ENCODE data around the gene SORCS2.

SORCS2 gene

GRCh38 chr4:7428261-7429068 is 236.1 kb downstream of the SORCS2 start:
- Histone ChIP-seq H3K4me1 (ENCODE audit: control insufficient read depth, insufficient read depth, low read length) (no peaks in the 10 kb centered on the region), H3K9me3 (ENCODE audit: control insufficient read depth in 2 of 2, low read length in 2 of 2) (no peaks in the 10 kb centered on the region), H3K27ac (ENCODE audit: low read length) (no peak overlapping the region), H3K4me3 (ENCODE audit: low read length in 2 of 2) (no peak overlapping the region), H3K9ac (ENCODE audit: low read length in 2 of 2) (no peak overlapping the region), H3K27me3 (ENCODE audit: control insufficient read depth in 1 of 2, insufficient read depth in 2 of 2, low read length in 2 of 2) (no peaks in the 10 kb centered on the region), H3K36me3 (ENCODE audit: control insufficient read depth in 2 of 2, insufficient read depth in 2 of 2, low read length in 2 of 2) (no peaks in the 10 kb centered on the region)

- Histone ChIP-seq H3K9me3 (ENCODE audit: control insufficient read depth in 2 of 2, low read length in 2 of 2) (no peaks in the 10 kb centered on the region), H3K9ac (ENCODE audit: low read length in 2 of 2) (no peak overlapping the region), H3K4me1 (ENCODE audit: control insufficient read depth, insufficient read depth, low read length) (no peaks in the 10 kb centered on the region), H3K36me3 (ENCODE audit: control insufficient read depth in 2 of 2, insufficient read depth in 2 of 2, low read length in 2 of 2) (no peaks in the 10 kb centered on the region), H3K4me3 (ENCODE audit: low read length in 2 of 2) (no peak overlapping the region), H3K27ac (ENCODE audit: low read length) (no peak overlapping the region), H3K27me3 (ENCODE audit: control insufficient read depth in 1 of 2, insufficient read depth in 2 of 2, low read length in 2 of 2) (no peaks in the 10 kb centered on the region)
Measured at GRCh38 chr4:7429069-7429416, 236.7 kb downstream of the SORCS2 start.

- H3K36me3 ChIP-seq (ENCODE audit: control insufficient read depth in 2 of 2, insufficient read depth in 2 of 2, low read length in 2 of 2), result no peaks in the 10 kb centered on the region
- H3K9ac ChIP-seq (ENCODE audit: low read length in 2 of 2), result no peak overlapping the region
- H3K27ac ChIP-seq (ENCODE audit: low read length), result no peak overlapping the region
- H3K4me3 ChIP-seq (ENCODE audit: low read length in 2 of 2), result no peak overlapping the region
- H3K4me1 ChIP-seq (ENCODE audit: control insufficient read depth, insufficient read depth, low read length), result no peaks in the 10 kb centered on the region
- H3K27me3 ChIP-seq (ENCODE audit: control insufficient read depth in 1 of 2, insufficient read depth in 2 of 2, low read length in 2 of 2), result no peaks in the 10 kb centered on the region
- H3K9me3 ChIP-seq (ENCODE audit: control insufficient read depth in 2 of 2, low read length in 2 of 2), result no peaks in the 10 kb centered on the region
Measured at GRCh38 chr4:7429601-7430078, 237.3 kb downstream of the SORCS2 start.

- Histone ChIP-seq H3K9me3 (ENCODE audit: control insufficient read depth in 2 of 2, low read length in 2 of 2) (no peaks in the 10 kb centered on the region), H3K4me1 (ENCODE audit: control insufficient read depth, insufficient read depth, low read length) (peaks cover 2% of the 10 kb centered on the region), H3K36me3 (ENCODE audit: control insufficient read depth in 2 of 2, insufficient read depth in 2 of 2, low read length in 2 of 2) (no peaks in the 10 kb centered on the region), H3K4me3 (ENCODE audit: low read length in 2 of 2) (no peak overlapping the region), H3K27ac (ENCODE audit: low read length) (no peak overlapping the region), H3K9ac (ENCODE audit: low read length in 2 of 2) (no peak overlapping the region), H3K27me3 (ENCODE audit: control insufficient read depth in 1 of 2, insufficient read depth in 2 of 2, low read length in 2 of 2) (no peaks in the 10 kb centered on the region)
Measured at GRCh38 chr4:7430368-7430964, 238.1 kb downstream of the SORCS2 start.

- H3K27ac ChIP-seq (ENCODE audit: low read length), result no peak overlapping the region
- peaks cover 2% of the 10 kb centered on the region for H3K4me1 ChIP-seq (ENCODE audit: control insufficient read depth, insufficient read depth, low read length)
- no peak overlapping the region for H3K9ac ChIP-seq (ENCODE audit: low read length in 2 of 2)
- H3K27me3 ChIP-seq (ENCODE audit: control insufficient read depth in 1 of 2, insufficient read depth in 2 of 2, low read length in 2 of 2), result peaks cover 0 to 2% of the 10 kb centered on the region in 2 donors
- H3K4me3 ChIP-seq (ENCODE audit: low read length in 2 of 2), result no peak overlapping the region
- no peaks in the 10 kb centered on the region for H3K9me3 ChIP-seq (ENCODE audit: control insufficient read depth in 2 of 2, low read length in 2 of 2)
- no peaks in the 10 kb centered on the region for H3K36me3 ChIP-seq (ENCODE audit: control insufficient read depth in 2 of 2, insufficient read depth in 2 of 2, low read length in 2 of 2)
Measured at GRCh38 chr4:7430965-7431695, 238.8 kb downstream of the SORCS2 start.

GRCh38 chr4:7431696-7432530 is 239.6 kb downstream of the SORCS2 start:
- peaks cover 2% of the 10 kb centered on the region for H3K4me1 ChIP-seq (ENCODE audit: control insufficient read depth, insufficient read depth, low read length)
- no peaks in the 10 kb centered on the region for H3K36me3 ChIP-seq (ENCODE audit: control insufficient read depth in 2 of 2, insufficient read depth in 2 of 2, low read length in 2 of 2)
- no peaks in the 10 kb centered on the region for H3K9me3 ChIP-seq (ENCODE audit: control insufficient read depth in 2 of 2, low read length in 2 of 2)
- H3K4me3 ChIP-seq (ENCODE audit: low read length in 2 of 2), result no peak overlapping the region
- H3K27ac ChIP-seq (ENCODE audit: low read length), result no peak overlapping the region
- no peak overlapping the region for H3K9ac ChIP-seq (ENCODE audit: low read length in 2 of 2)
- H3K27me3 ChIP-seq (ENCODE audit: control insufficient read depth in 1 of 2, insufficient read depth in 2 of 2, low read length in 2 of 2), result peaks cover 0 to 2% of the 10 kb centered on the region in 2 donors

- Histone ChIP-seq H3K27me3 (ENCODE audit: control insufficient read depth in 1 of 2, insufficient read depth in 2 of 2, low read length in 2 of 2) (peaks cover 0 to 2% of the 10 kb centered on the region in 2 donors), H3K4me1 (ENCODE audit: control insufficient read depth, insufficient read depth, low read length) (peaks cover 2% of the 10 kb centered on the region), H3K9me3 (ENCODE audit: control insufficient read depth in 2 of 2, low read length in 2 of 2) (no peaks in the 10 kb centered on the region), H3K36me3 (ENCODE audit: control insufficient read depth in 2 of 2, insufficient read depth in 2 of 2, low read length in 2 of 2) (no peaks in the 10 kb centered on the region), H3K9ac (ENCODE audit: low read length in 2 of 2) (no peak overlapping the region), H3K27ac (ENCODE audit: low read length) (no peak overlapping the region), H3K4me3 (ENCODE audit: low read length in 2 of 2) (no peak overlapping the region)
Measured at GRCh38 chr4:7432531-7433375, 240.4 kb downstream of the SORCS2 start.

- Histone ChIP-seq H3K27me3 (ENCODE audit: control insufficient read depth in 1 of 2, insufficient read depth in 2 of 2, low read length in 2 of 2) (peaks cover 0 to 2% of the 10 kb centered on the region in 2 donors), H3K27ac (ENCODE audit: low read length) (no peak overlapping the region), H3K4me3 (ENCODE audit: low read length in 2 of 2) (no peak overlapping the region), H3K9me3 (ENCODE audit: control insufficient read depth in 2 of 2, low read length in 2 of 2) (no peaks in the 10 kb centered on the region), H3K9ac (ENCODE audit: low read length in 2 of 2) (no peak overlapping the region), H3K36me3 (ENCODE audit: control insufficient read depth in 2 of 2, insufficient read depth in 2 of 2, low read length in 2 of 2) (no peaks in the 10 kb centered on the region), H3K4me1 (ENCODE audit: control insufficient read depth, insufficient read depth, low read length) (peaks cover 2% of the 10 kb centered on the region)
Measured at GRCh38 chr4:7433376-7434140, 241.2 kb downstream of the SORCS2 start.

GRCh38 chr4:7434141-7434765 is 241.9 kb downstream of the SORCS2 start:
- Histone ChIP-seq H3K4me1 (ENCODE audit: control insufficient read depth, insufficient read depth, low read length) (peaks cover 2% of the 10 kb centered on the region), H3K9ac (ENCODE audit: low read length in 2 of 2) (no peak overlapping the region), H3K9me3 (ENCODE audit: control insufficient read depth in 2 of 2, low read length in 2 of 2) (peaks cover 0 to under 1% of the 10 kb centered on the region in 2 donors), H3K27me3 (ENCODE audit: control insufficient read depth in 1 of 2, insufficient read depth in 2 of 2, low read length in 2 of 2) (peaks cover 2% of the 10 kb centered on the region in 2 donors), H3K36me3 (ENCODE audit: control insufficient read depth in 2 of 2, insufficient read depth in 2 of 2, low read length in 2 of 2) (no peaks in the 10 kb centered on the region), H3K4me3 (ENCODE audit: low read length in 2 of 2) (no peak overlapping the region), H3K27ac (ENCODE audit: low read length) (no peak overlapping the region)

Data from stomach smooth muscle (tissue), 2 donors.